Dermis blood vessel endothelial cell (primary cell): ENCODE data around the gene ADRA2B. TPM values are rescaled to one million over a fixed set of nuclear protein-coding genes. Genes with fewer than 3 reads are reported as not detected.

Experiments
- DNase-seq: peaks from one replicate; pipeline ENCODE4 v3.0.0; 2010
- total RNA-seq: library from RNA; depleted of rRNA; stranded (reverse); fragments of >200 nt; gene quantifications from 2 replicates; pipeline ENCODE4 v1.2.3, GENCODE V29; 2014

The ADRA2B gene
- total RNA-seq, 1 donor from 2014 or later = 0.17 TPM

DNA sequence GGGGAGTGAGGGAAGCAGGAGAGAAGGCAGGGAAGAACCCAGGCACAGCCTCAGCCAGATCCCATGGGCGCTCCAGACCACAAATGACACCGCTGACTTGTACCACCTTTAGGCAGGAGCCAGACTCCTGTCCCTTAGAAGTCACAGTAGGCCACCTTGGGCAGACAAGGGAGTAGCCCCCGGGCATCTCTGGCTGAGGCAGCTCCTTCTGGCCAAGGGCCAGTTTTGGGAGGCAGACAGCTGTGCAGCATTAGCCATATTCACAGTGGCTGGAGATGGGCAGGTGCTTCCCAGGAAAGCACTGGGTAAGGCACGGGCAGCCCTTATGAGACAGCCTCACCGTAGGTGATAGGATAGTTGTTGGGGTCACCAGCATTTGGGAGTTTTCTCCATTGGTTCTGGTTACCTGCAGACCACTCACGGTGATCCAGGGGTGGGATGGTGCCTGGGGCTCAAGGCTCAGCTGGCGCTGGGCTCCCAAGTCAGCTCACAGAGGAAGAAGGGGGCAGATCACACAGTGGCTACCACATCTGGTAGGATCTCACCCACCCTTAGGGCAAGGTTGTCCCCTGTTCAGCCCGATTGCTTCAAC, 19.9 kb upstream of the ADRA2B start:
- DNase-seq = no peak

- DNase-seq = no peak
Measured at GRCh38 chr2:96135621-96136020, 19.2 kb upstream of the ADRA2B start.

DNA sequence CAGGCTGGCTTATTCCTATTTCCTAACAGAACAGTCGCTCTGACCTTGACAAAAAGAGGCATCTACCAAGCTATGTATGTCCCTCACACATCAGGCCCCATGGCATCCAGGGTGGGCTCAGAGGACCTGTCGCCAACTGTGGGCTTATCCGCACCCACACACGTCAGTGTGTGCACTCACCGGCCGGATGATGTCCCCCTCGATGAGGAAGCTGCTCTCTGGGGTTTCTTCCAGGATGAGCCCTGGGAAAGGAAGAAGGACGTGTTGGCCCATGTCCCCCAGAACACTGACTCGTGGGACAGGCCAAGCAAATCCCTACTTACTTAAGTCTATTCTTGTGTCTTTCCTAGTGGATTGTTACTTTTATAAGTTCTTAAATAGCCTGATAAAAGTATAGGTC, 18.8 kb upstream of the ADRA2B start:
- no peak for DNase-seq

- no peak for DNase-seq
Measured at GRCh38 chr2:96134421-96134820, 18.1 kb upstream of the ADRA2B start.

DNA sequence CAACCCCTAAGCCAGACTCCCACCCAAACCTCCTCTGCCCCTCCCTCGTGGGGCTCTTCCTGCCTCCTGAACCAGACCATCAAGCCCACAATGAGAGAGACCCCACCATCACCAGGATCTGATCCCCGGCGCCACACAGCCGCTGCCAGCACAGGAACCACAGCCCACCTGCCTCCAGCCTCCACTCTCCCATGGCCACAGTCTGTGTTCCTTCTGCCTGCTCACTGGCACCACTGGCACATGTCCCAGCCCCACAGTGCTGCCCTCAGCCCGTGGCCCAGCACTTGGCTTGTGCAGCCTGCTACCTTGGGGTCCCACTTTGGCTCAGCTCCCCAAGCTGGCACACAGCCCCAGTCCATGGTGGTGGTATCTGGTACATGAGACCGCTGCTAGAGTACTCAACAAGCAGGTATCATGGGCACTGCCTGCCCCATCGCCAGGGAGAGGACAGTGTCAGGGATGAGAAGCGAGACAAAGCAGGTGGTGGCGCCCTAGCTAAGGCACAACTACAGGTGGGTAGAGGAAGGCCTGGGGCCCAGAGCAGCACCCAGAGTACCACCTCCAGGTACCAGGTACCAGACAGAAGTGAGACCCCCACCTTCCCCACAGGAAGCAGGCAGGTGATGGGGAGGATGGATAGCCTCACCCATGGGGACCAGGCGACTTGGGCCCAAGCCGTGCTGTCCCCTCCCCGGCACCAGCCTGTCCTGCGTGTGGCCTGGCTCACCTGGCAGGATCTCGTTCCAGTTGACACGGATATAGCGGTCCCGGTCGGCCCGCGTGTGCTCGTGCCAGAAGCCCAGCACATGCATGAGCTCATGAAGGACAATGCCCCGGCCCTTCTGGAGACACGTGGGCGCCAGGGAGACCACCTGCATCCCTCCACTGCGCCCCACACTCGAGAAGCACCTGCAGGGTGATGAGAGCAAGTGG, 15.7 kb upstream of the ADRA2B start:
- no peak for DNase-seq

GRCh38 chr2:96131152-96131812, 14.9 kb upstream of the ADRA2B start:
- DNase-seq = no peak

DNA sequence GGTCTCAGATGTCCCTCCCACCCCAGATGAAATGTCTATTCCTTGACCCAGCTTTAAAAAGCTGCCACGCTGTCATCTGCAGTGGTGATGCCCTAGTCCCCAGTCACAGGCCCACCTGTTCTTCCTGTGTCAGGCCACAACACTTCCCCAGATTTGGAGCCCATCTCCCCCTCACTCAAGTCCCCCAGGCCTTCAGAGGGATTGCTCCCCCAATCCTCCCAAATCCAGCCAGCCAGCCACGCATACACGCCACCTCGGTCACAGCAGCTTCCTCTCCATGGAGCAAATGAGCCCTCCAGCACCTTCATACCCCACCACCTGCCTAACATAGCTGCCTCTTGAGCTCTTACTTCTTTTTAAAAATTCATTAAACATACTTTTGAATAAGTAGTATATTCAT, 14.1 kb upstream of the ADRA2B start:
- no peak for DNase-seq

GRCh38 chr2:96129528-96130120, 13.3 kb upstream of the ADRA2B start:
- no peak for DNase-seq

- DNase-seq = no peak
Measured at GRCh38 chr2:96128456-96128855, 12.1 kb upstream of the ADRA2B start.

- no peak for DNase-seq
Measured at GRCh38 chr2:96124406-96125265, 8.3 kb upstream of the ADRA2B start.

- no peak for DNase-seq
Measured at GRCh38 chr2:96123936-96124335, 7.6 kb upstream of the ADRA2B start.

GRCh38 chr2:96123290-96123689, 6.9 kb upstream of the ADRA2B start:
- no peak for DNase-seq

DNA sequence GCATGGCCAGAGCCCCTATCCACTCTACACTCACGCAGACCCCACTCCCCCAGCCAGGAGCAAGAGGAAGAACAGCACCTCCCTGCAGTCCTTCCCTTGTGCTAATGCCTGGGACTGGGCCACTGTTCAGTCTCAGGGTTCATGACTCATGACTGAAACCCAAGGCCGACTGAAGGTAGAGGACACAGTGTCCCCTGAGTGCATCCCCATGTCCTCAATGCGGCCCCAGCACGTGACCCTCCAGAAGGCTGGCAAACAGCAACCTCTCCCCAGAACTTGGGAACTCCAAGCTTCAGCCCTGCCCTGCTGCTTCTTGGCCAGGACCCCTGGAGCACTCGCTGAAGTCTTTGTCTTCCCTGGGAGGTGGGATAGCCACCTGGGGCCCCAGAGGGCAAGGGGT, 6.0 kb upstream of the ADRA2B start:
- no peak for DNase-seq

GRCh38 chr2:96121414-96121813, 5.0 kb upstream of the ADRA2B start:
- no peak for DNase-seq

- no peak for DNase-seq
Measured at GRCh38 chr2:96120991-96121390, 4.6 kb upstream of the ADRA2B start.

GRCh38 chr2:96120091-96120720, 3.8 kb upstream of the ADRA2B start:
- DNase-seq = no peak

GRCh38 chr2:96119389-96119751, 3.0 kb upstream of the ADRA2B start:
- no peak for DNase-seq

GRCh38 chr2:96118698-96119388, 2.5 kb upstream of the ADRA2B start:
- DNase-seq = no peak

GRCh38 chr2:96117701-96118588, 1.6 kb upstream of the ADRA2B start:
- no peak for DNase-seq

DNA sequence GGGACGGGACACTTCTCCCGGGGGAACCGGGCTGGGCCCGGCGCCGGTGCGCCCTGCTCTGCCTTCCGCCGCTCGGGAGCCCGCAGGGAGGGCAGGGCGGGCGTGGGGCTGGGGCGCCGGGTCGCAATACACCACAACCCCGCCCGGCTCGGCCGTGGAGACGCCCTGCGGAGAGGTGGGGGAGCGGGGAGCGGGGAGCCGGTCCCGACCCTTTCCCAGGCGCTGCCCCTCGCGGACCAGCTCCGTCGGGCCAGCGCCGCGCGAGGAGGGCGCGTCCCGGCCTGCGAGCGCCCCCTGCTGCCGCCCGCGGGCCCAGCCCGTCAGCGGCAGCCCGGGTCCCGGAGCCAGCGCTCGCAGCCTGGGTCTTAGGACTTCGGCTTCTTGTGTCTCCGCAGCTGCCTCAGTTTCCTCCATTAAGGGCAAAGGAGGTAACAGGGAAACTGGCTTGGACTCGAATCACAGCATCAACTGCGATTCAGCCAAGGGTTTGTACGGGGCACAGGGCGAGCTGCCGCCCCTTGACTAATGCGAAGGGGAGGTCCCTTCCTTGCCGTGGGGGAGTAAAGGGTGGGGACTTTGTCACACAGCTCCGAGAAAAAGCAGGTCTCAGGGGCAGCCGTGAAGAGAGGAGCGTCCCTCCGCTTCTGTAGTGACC, 635 bp upstream of the ADRA2B start:
- peak; percentile 56 for DNase-seq
